Skeletal muscle satellite cell (primary cell): ENCODE results near the gene FAM135A.

Experiments
- H3K27me3 ChIP-seq: 2 replicates; pipeline ENCODE4 v1.7.0; 2013; ENCODE audit warnings: low read length; ENCODE audit not compliant: control insufficient read depth, insufficient read depth
- H3K36me3 ChIP-seq: 2 replicates; pipeline ENCODE4 v1.7.0; 2013; ENCODE audit warnings: mild to moderate bottlenecking, control low read depth, low read length; ENCODE audit not compliant: insufficient read depth
- H3K4me1 ChIP-seq: 2 replicates; pipeline ENCODE4 v1.7.0; 2013; ENCODE audit warnings: low read length; ENCODE audit not compliant: control insufficient read depth, insufficient read depth
- H3K4me2 ChIP-seq: 2 replicates; pipeline ENCODE4 v1.7.0; 2013; ENCODE audit warnings: mild to moderate bottlenecking, low read length
- H3K4me3 ChIP-seq: 2 replicates; pipeline ENCODE4 v1.7.0; 2013; ENCODE audit warnings: low read length
- H3K9ac ChIP-seq: 2 replicates; pipeline ENCODE4 v1.7.0; 2013; ENCODE audit warnings: mild to moderate bottlenecking, low read depth, low read length, moderate library complexity
- H3K9me3 ChIP-seq: replicated peaks from 2 replicates; pipeline ENCODE4 v1.7.0; 2013; ENCODE audit warnings: mild to moderate bottlenecking, control low read depth, low read length

FAM135A gene

GRCh38 chr6:70380771-70381416 is 32.4 kb upstream of the FAM135A start:
- Histone ChIP-seq H3K9me3 (no peaks in the 10 kb centered on the region), H3K9ac (no peak overlapping the region), H3K4me2 (no peak overlapping the region), H3K36me3 (no peaks in the 10 kb centered on the region), H3K27me3 (peaks cover 6% of the 10 kb centered on the region), H3K4me3 (no peak overlapping the region), H3K4me1 (no peaks in the 10 kb centered on the region)

- H3K9me3 ChIP-seq: no peaks in the 10 kb centered on the region
- H3K4me2 ChIP-seq: no peak overlapping the region
- no peak overlapping the region for H3K4me3 ChIP-seq
- peaks cover 6% of the 10 kb centered on the region for H3K27me3 ChIP-seq
- H3K4me1 ChIP-seq: no peaks in the 10 kb centered on the region
- no peak overlapping the region for H3K9ac ChIP-seq
- H3K36me3 ChIP-seq: no peaks in the 10 kb centered on the region
Observed at GRCh38 chr6:70381417-70381782, 31.9 kb upstream of the FAM135A start.

DNA sequence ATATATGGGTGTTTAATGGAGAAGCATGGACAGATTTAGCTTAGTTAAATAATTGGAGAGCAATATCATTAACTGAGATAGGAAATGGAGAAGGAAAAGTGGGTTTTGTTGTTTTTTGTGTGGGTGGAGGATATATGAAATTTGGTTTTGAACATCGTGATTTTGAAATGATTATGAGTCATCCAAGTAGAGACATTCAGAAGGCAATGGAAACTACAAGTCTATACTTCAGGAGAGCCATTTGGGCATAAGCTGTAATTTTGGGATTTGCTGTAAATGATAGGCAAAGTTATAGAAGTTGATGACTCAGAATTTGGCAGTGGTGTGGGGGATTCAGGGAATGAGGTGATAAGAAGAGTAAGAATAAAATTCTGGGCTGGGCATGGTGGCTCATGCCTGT is 27.4 kb upstream of the FAM135A start:
- peaks cover 36% of the 10 kb centered on the region for H3K27me3 ChIP-seq
- H3K9me3 ChIP-seq: no peaks in the 10 kb centered on the region
- no peak overlapping the region for H3K4me2 ChIP-seq
- no peaks in the 10 kb centered on the region for H3K4me1 ChIP-seq
- H3K36me3 ChIP-seq: no peaks in the 10 kb centered on the region
- no peak overlapping the region for H3K4me3 ChIP-seq
- H3K9ac ChIP-seq: no peak overlapping the region

- Histone ChIP-seq H3K36me3 (no peaks in the 10 kb centered on the region), H3K27me3 (peaks cover 55% of the 10 kb centered on the region), H3K4me2 (no peak overlapping the region), H3K4me1 (no peaks in the 10 kb centered on the region), H3K4me3 (no peak overlapping the region), H3K9me3 (no peaks in the 10 kb centered on the region), H3K9ac (no peak overlapping the region)
Observed at GRCh38 chr6:70388814-70389213, 24.5 kb upstream of the FAM135A start.

- Histone ChIP-seq H3K4me2 (no peak overlapping the region), H3K4me3 (no peak overlapping the region), H3K4me1 (no peaks in the 10 kb centered on the region), H3K9ac (no peak overlapping the region), H3K36me3 (no peaks in the 10 kb centered on the region), H3K9me3 (no peaks in the 10 kb centered on the region), H3K27me3 (peaks cover 54% of the 10 kb centered on the region)
Observed at GRCh38 chr6:70389261-70389660, 24.0 kb upstream of the FAM135A start.

DNA sequence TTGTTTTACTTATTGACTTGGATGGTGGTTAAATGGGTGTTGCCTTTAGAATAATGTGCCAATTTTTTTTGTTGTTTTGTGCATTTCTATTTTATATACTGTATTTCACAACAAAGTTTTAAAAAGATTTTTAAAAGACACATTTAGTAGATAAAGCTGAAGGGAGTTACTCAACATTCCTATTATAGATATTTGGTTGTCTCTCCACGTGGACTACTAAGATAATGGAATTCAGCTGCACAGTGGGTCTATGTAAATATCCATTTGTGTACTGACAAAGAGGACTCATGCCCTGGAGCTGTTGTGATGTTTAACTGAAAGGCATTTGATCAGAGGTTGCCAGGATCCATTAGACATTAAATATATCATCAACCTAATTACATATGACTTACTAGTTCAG is 23.2 kb upstream of the FAM135A start:
- Histone ChIP-seq H3K4me3 (no peak overlapping the region), H3K4me2 (no peak overlapping the region), H3K4me1 (no peaks in the 10 kb centered on the region), H3K9ac (no peak overlapping the region), H3K36me3 (no peaks in the 10 kb centered on the region), H3K9me3 (no peaks in the 10 kb centered on the region), H3K27me3 (peaks cover 49% of the 10 kb centered on the region)

DNA sequence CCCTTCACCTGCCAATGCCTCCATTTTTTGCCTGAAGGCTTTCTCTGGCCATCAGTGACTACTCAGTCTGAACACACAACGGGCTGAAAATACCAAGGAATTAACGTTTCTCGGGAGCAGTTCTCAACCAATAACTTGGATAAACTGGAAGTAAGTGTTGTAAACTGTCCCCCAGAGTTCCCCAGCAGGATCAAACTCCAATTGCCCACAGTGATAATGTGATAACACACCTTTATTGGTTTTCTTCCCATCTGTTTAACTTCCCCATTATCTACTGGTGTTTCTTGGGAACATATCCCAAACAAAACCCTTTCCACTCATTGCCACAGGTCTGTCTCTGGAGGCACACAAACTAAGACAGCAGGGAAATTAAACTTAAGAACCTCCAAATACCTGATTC is 21.8 kb upstream of the FAM135A start:
- Histone ChIP-seq H3K27me3 (peaks cover 48% of the 10 kb centered on the region), H3K4me3 (no peak overlapping the region), H3K9ac (no peak overlapping the region), H3K36me3 (no peaks in the 10 kb centered on the region), H3K9me3 (no peaks in the 10 kb centered on the region), H3K4me1 (no peaks in the 10 kb centered on the region), H3K4me2 (no peak overlapping the region)

- no peak overlapping the region for H3K9ac ChIP-seq
- peaks cover 33% of the 10 kb centered on the region for H3K27me3 ChIP-seq
- no peak overlapping the region for H3K4me3 ChIP-seq
- H3K4me1 ChIP-seq: no peaks in the 10 kb centered on the region
- H3K36me3 ChIP-seq: no peaks in the 10 kb centered on the region
- no peak overlapping the region for H3K4me2 ChIP-seq
- H3K9me3 ChIP-seq: no peaks in the 10 kb centered on the region
Observed at GRCh38 chr6:70394518-70395300, 18.6 kb upstream of the FAM135A start.

DNA sequence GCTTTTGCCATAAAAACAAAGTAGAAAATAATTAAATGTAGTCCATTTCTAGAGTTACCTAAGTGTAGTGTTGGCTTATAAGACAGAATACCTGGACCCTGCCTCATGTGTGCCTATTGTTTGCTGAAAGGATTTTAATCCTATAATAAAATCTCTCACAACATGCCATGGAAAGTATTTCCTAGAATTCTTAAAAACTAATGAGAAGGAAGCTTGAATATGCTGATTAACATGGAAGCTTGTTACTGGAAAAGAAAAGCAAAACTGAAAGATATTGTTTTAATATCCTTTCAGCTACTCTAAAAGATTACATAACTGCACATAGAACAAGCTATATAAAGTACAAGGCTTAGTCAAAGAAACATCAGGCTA is 18.0 kb upstream of the FAM135A start:
- H3K9ac ChIP-seq: no peak overlapping the region
- H3K27me3 ChIP-seq: peaks cover 28% of the 10 kb centered on the region
- no peaks in the 10 kb centered on the region for H3K4me1 ChIP-seq
- no peak overlapping the region for H3K4me2 ChIP-seq
- H3K36me3 ChIP-seq: no peaks in the 10 kb centered on the region
- no peak overlapping the region for H3K4me3 ChIP-seq
- H3K9me3 ChIP-seq: no peaks in the 10 kb centered on the region

DNA sequence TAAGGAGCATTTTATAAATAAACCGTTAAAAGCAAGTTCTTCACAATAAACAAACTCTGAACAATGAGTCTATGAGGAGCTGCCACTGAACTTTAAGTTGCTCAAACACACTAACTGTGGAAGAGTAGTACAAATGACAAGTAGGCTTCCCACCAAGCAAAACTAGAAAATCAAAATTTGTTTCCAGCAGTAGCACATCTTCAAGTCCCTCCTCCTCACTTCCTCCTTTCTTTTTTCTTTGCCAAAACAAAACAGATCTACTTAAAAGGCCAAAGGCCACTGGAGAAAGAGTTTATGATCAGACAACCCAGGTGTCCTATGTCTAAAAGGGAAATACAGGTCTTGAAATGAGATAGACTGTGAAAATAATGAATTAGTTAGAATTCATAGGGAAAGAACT is 17.1 kb upstream of the FAM135A start:
- Histone ChIP-seq H3K4me2 (no peak overlapping the region), H3K4me1 (no peaks in the 10 kb centered on the region), H3K4me3 (no peak overlapping the region), H3K9me3 (no peaks in the 10 kb centered on the region), H3K9ac (no peak overlapping the region), H3K27me3 (peaks cover 24% of the 10 kb centered on the region), H3K36me3 (no peaks in the 10 kb centered on the region)

GRCh38 chr6:70396796-70397729 is 16.2 kb upstream of the FAM135A start:
- Histone ChIP-seq H3K4me1 (no peaks in the 10 kb centered on the region), H3K9ac (no peak overlapping the region), H3K9me3 (no peaks in the 10 kb centered on the region), H3K27me3 (peaks cover 17% of the 10 kb centered on the region), H3K36me3 (no peaks in the 10 kb centered on the region), H3K4me2 (no peak overlapping the region), H3K4me3 (no peak overlapping the region)
